Neural cell (in vitro differentiated cells): ENCODE data around the gene MEGF6. TPM values are rescaled to one million over a fixed set of nuclear protein-coding genes. Genes with fewer than 3 reads are reported as not detected.

Experiments used
- H2AFZ ChIP-seq: fragments of 200-600, 300-800 bp; sonication (generic), shearing (Covaris generic); 2 replicates; pipeline ENCODE4 v1.6.0; 2014; ENCODE audit warnings: low read depth, mild to moderate bottlenecking, antibody characterized with exemption, low read length, moderate library complexity
- H3F3A ChIP-seq: fragments of 200-600 bp; shearing (Covaris generic); 2 replicates; pipeline ENCODE4 v1.6.1; 2016; ENCODE audit warnings: mild to moderate bottlenecking, moderate library complexity, mixed read lengths, antibody characterized with exemption, low read length; ENCODE audit not compliant: insufficient read depth, poor library complexity, severe bottlenecking
- H3K27ac ChIP-seq: fragments of 200-600, 300-800 bp; sonication (generic), shearing (Covaris generic); 2 replicates; pipeline ENCODE4 v1.5.1; 2014; ENCODE audit warnings: mild to moderate bottlenecking, low read length, moderate library complexity
- H3K27me3 ChIP-seq: fragments of 300-800, 200-600 bp; sonication (generic), shearing (Covaris generic); 2 replicates; pipeline ENCODE4 v1.6.0; 2014; ENCODE audit warnings: mild to moderate bottlenecking, low read depth, low read length, moderate library complexity; ENCODE audit not compliant: insufficient read depth
- H3K36me3 ChIP-seq: fragments of 300-800, 200-600 bp; sonication (generic), shearing (Covaris generic); 2 replicates; pipeline ENCODE4 v1.5.1; 2014; ENCODE audit warnings: mild to moderate bottlenecking, antibody characterized with exemption, low read length, moderate library complexity; ENCODE audit not compliant: insufficient read depth
- H3K4me2 ChIP-seq: fragments of 300-800, 200-600 bp; sonication (generic), shearing (Covaris generic); 2 replicates; pipeline ENCODE4 v1.6.0; 2014; ENCODE audit warnings: mild to moderate bottlenecking, low read length
- H3K4me3 ChIP-seq: fragments of 300-800, 200-600 bp; sonication (generic), shearing (Covaris generic); 2 replicates; pipeline ENCODE4 v1.5.1; 2014; ENCODE audit warnings: mild to moderate bottlenecking, low read length, moderate library complexity
- H3K79me2 ChIP-seq: fragments of 200-600 bp; shearing (Covaris generic); replicated peaks from 2 replicates; pipeline ENCODE4 v1.6.0; 2014; ENCODE audit warnings: mild to moderate bottlenecking, low read length, moderate library complexity; ENCODE audit not compliant: insufficient read depth
- H3K9ac ChIP-seq: fragments of 300-800, 200-600 bp; sonication (generic), shearing (Covaris generic); 2 replicates; pipeline ENCODE4 v1.6.1; 2016; ENCODE audit warnings: mild to moderate bottlenecking, low read length, mixed read lengths
- H3K9me2 ChIP-seq: fragments of 200-600 bp; shearing (Covaris generic); 2 replicates; pipeline ENCODE4 v1.6.1; 2016; ENCODE audit warnings: mild to moderate bottlenecking, low read length, mixed read lengths; ENCODE audit not compliant: insufficient read depth
- H3K9me3 ChIP-seq: fragments of 200-600, 300-800 bp; sonication (generic), shearing (Covaris generic); 2 replicates; pipeline ENCODE4 v1.6.1; 2016; ENCODE audit warnings: mild to moderate bottlenecking, mixed run types, low read length, moderate library complexity, mixed read lengths
- H4K20me1 ChIP-seq: fragments of 200-600 bp; shearing (Covaris generic); 2 replicates; pipeline ENCODE4 v1.6.1; 2016; ENCODE audit warnings: mild to moderate bottlenecking, mixed run types; ENCODE audit not compliant: insufficient read depth
- CTCF ChIP-seq: fragments of 450-650 bp; IDR thresholded peaks from 2 replicates; pipeline ENCODE4 v1.5.1; 2014; ENCODE audit warnings: antibody characterized with exemption, mild to moderate bottlenecking, moderate library complexity; ENCODE audit not compliant: poor library complexity, severe bottlenecking
- EP300 ChIP-seq: fragments of 450-650 bp; conservative IDR thresholded peaks from 2 replicates; pipeline ENCODE4 v1.6.1; 2014; ENCODE audit warnings: antibody characterized with exemption, mild to moderate bottlenecking, moderate library complexity; ENCODE audit not compliant: poor library complexity, severe bottlenecking
- EZH2 ChIP-seq: fragments of 200-600, 300-800 bp; shearing (Covaris generic), sonication (generic); IDR thresholded peaks from 2 replicates; pipeline ENCODE4 v1.6.1; 2014; ENCODE audit warnings: antibody characterized with exemption, low read length, borderline replicate concordance, mild to moderate bottlenecking; ENCODE audit not compliant: insufficient read depth, poor library complexity, severe bottlenecking
- MXI1 ChIP-seq: fragments of 450-650 bp; conservative IDR thresholded peaks from 2 replicates; pipeline ENCODE4 v1.6.1; 2014; ENCODE audit warnings: antibody characterized with exemption, mild to moderate bottlenecking; ENCODE audit not compliant: poor library complexity, severe bottlenecking
- POLR2AphosphoS5 ChIP-seq: IDR thresholded peaks from 2 replicates; pipeline ENCODE4 v1.6.1; 2012
- RAD21 ChIP-seq: fragments of 450-650 bp; conservative IDR thresholded peaks from 2 replicates; pipeline ENCODE4 v1.6.1; 2014; ENCODE audit warnings: antibody characterized with exemption, mild to moderate bottlenecking, moderate library complexity
- REST ChIP-seq: IDR thresholded peaks from 2 replicates; pipeline ENCODE4 v1.6.1; 2012; ENCODE audit warnings: borderline replicate concordance
- SMC3 ChIP-seq: fragments of 450-650 bp; conservative IDR thresholded peaks from 2 replicates; pipeline ENCODE4 v1.6.1; 2014; ENCODE audit warnings: antibody characterized with exemption, mild to moderate bottlenecking, moderate library complexity; ENCODE audit not compliant: poor library complexity
- TAF1 ChIP-seq: IDR thresholded peaks from 2 replicates; pipeline ENCODE4 v1.6.1; 2012; ENCODE audit warnings: low read depth
- polyA plus RNA-seq: library from polyadenylated mRNA; depleted of rRNA; stranded (reverse); fragments of >200 nt; gene quantifications from 2 replicates; pipeline ENCODE4 v1.2.3, GENCODE V29; 2014

MEGF6 gene
- polyA plus RNA-seq, 1 donor from 2014 or later, result 6.0 TPM

- Histone ChIP-seq H3K27me3 (no peaks in the 10 kb centered on the region), H3K36me3 (no peaks in the 10 kb centered on the region), H3K79me2 (no peaks in the 10 kb centered on the region), H2AFZ (no peak overlapping the region), H3F3A (no peaks in the 10 kb centered on the region), H4K20me1 (no peaks in the 10 kb centered on the region), H3K4me2 (no peak overlapping the region), H3K4me3 (no peak overlapping the region), H3K9ac (no peak overlapping the region), H3K9me2 (no peaks in the 10 kb centered on the region), H3K9me3 (no peaks in the 10 kb centered on the region), H3K27ac (no peak overlapping the region)
- TF ChIP-seq EP300 (no peak), POLR2AphosphoS5 (no peak), REST (no peak), TAF1 (no peak), CTCF (no peak), RAD21 (no peak), MXI1 (no peak), EZH2 (no peak), SMC3 (no peak)
Measured at GRCh38 chr1:3462356-3463012, 148.8 kb downstream of the MEGF6 start.

- Histone ChIP-seq H3K9me2 (no peaks in the 10 kb centered on the region), H4K20me1 (no peaks in the 10 kb centered on the region), H3K36me3 (no peaks in the 10 kb centered on the region), H3K4me3 (no peak overlapping the region), H3K27me3 (no peaks in the 10 kb centered on the region), H3K9ac (no peak overlapping the region), H3K9me3 (no peaks in the 10 kb centered on the region), H3K27ac (no peak overlapping the region), H3F3A (no peaks in the 10 kb centered on the region), H2AFZ (no peak overlapping the region), H3K79me2 (no peaks in the 10 kb centered on the region), H3K4me2 (no peak overlapping the region)
- TF ChIP-seq CTCF (no peak), MXI1 (no peak), REST (no peak), EZH2 (no peak), RAD21 (no peak), POLR2AphosphoS5 (no peak), TAF1 (no peak)
Measured at GRCh38 chr1:3461934-3462275, 149.4 kb downstream of the MEGF6 start.
